K562 (cell line): ENCODE data around the gene ANKLE2. TPM values are rescaled to one million over a fixed set of nuclear protein-coding genes. Genes with fewer than 3 reads are reported as not detected.

Experiments used
- DPF2 ChIP-seq: fragments of 450-650 bp; IDR thresholded peaks from 2 replicates; pipeline ENCODE4 v1.6.1; 2016
- ERF ChIP-seq: fragments of 450-650 bp; formaldehyde crosslinking; IDR thresholded peaks from 2 replicates; pipeline ENCODE4 v1.4.0; 2020; ENCODE audit warnings: mild to moderate bottlenecking, mixed read lengths
- HDAC8 ChIP-seq: fragments of 450-650 bp; IDR thresholded peaks from 2 replicates; pipeline ENCODE4 v1.6.1; 2016; ENCODE audit warnings: mild to moderate bottlenecking, missing genetic modification characterization, moderate library complexity, missing compliant biosample characterization
- HNRNPK ChIP-seq: fragments of 200-400 bp; formaldehyde crosslinking; IDR thresholded peaks from one replicate; pipeline ENCODE4 v1.6.1; 2018; ENCODE audit warnings: mild to moderate bottlenecking, low read depth, low read length; ENCODE audit not compliant: poor library complexity, severe bottlenecking
- NCOA2 ChIP-seq, 2 experiments: fragments of 450-650 bp; IDR thresholded peaks; 2 replicates each; pipeline ENCODE4 v1.6.1; 2018; ENCODE audit warnings: mild to moderate bottlenecking in 2 of 2, moderate library complexity in 1 of 2; ENCODE audit not compliant: partially characterized antibody in 2 of 2
- NFXL1 ChIP-seq: fragments of 450-650 bp; formaldehyde crosslinking; IDR thresholded peaks from 2 replicates; pipeline ENCODE4 v1.4.0; 2021; ENCODE audit warnings: mild to moderate bottlenecking
- SIN3B ChIP-seq: fragments of 450-650 bp; IDR thresholded peaks from 2 replicates; pipeline ENCODE4 v1.6.1; 2017; ENCODE audit warnings: low read depth, mild to moderate bottlenecking, moderate library complexity
- SMARCE1 ChIP-seq: fragments of 450-650 bp; IDR thresholded peaks from 2 replicates; pipeline ENCODE4 v1.7.1; 2016; ENCODE audit warnings: mild to moderate bottlenecking
- ZBTB1 ChIP-seq: sonication (generic); formaldehyde crosslinking; IDR thresholded peaks from 2 replicates; pipeline ENCODE4 v1.8.1; 2023; ENCODE audit warnings: missing genetic modification reagents, low read depth, mild to moderate bottlenecking, borderline replicate concordance
- ZBTB7A ChIP-seq: IDR thresholded peaks from 2 replicates; pipeline ENCODE4 v1.6.1; 2011; ENCODE audit warnings: low read depth, mild to moderate bottlenecking, low read length, moderate library complexity, borderline replicate concordance; ENCODE audit not compliant: control insufficient read depth
- ZNF707 ChIP-seq: fragments of 250-450 bp; sonication (Bioruptor Pico); conservative IDR thresholded peaks from 2 replicates; pipeline ENCODE4 v1.8.0; 2022; ENCODE audit warnings: inconsistent platforms, mild to moderate bottlenecking, moderate library complexity
- polyA plus RNA-seq, 8 experiments: library from polyadenylated mRNA; depleted of rRNA in 4 of 8; stranded (reverse) in 5 of 8; unstranded in 3 of 8; fragments of >200 nt; fragmentation: Nextera tagmentation in 2 of 8; fragmentation: Illumina TruSeq in 1 of 8; extraction: Ambion mirVana in 2 of 8; extraction: Trizol in 1 of 8; gene quantifications; 2 replicates each; pipeline versions ENCODE4 v1.2.1 to v1.2.3, GENCODE V29; 2011 to 2014; ENCODE audit warnings: inconsistent platforms in 1 of 8, missing spikeins in 1 of 8
- total RNA-seq, 7 experiments: library from RNA; depleted of rRNA in 6 of 7; stranded (reverse); fragments of >200 nt in 6 of 7; fragmentation: Illumina TruSeq in 2 of 7; extraction: Trizol in 2 of 7; gene quantifications; 2 replicates each; pipeline versions ENCODE4 v1.2.1 to v1.2.3, GENCODE V29; 2011 to 2021; ENCODE audit warnings: low replicate concordance in 1 of 7
- TF ChIP-seq, protein P1 (sequence below): fragments of 450-650 bp; IDR thresholded peaks from 2 replicates; pipeline ENCODE4 v1.6.1; 2017; ENCODE audit warnings: antibody characterized with exemption
- TF ChIP-seq, protein P2 (sequence below): fragments of 250-450 bp; sonication (Bioruptor Pico); IDR thresholded peaks from 2 replicates; pipeline ENCODE4 v1.9.0; 2021; ENCODE audit warnings: mild to moderate bottlenecking, inconsistent platforms

The ANKLE2 gene
- total and polyA plus RNA-seq, 9 of the 15 experiments (the other 6 are each of a cell fraction or from before 2014, with no cell fraction given), result 3.2 to 57.7 (median 45.6) TPM

DNA sequence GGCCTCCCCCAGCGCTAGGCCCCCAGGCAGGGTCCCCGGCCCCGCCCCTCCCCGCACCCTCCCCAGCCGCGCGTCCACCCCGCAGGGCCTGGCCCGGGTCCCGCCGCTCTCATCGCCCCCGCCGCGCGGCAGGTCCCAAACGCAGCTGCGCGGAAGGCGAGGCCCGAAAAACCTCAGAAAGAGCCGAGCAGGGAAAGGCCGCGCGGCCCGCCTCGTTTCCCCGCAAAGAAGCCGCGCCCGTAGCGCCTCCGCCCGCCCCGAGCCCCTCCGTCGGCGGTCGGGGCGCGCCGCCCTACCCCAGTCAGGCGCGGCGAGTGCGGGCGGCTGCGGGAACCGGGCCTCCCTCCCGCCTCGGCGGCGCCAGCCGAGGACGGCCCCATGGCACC, 74.8 kb downstream of the ANKLE2 start (continued):
- TF ChIP-seq, protein P1, sequence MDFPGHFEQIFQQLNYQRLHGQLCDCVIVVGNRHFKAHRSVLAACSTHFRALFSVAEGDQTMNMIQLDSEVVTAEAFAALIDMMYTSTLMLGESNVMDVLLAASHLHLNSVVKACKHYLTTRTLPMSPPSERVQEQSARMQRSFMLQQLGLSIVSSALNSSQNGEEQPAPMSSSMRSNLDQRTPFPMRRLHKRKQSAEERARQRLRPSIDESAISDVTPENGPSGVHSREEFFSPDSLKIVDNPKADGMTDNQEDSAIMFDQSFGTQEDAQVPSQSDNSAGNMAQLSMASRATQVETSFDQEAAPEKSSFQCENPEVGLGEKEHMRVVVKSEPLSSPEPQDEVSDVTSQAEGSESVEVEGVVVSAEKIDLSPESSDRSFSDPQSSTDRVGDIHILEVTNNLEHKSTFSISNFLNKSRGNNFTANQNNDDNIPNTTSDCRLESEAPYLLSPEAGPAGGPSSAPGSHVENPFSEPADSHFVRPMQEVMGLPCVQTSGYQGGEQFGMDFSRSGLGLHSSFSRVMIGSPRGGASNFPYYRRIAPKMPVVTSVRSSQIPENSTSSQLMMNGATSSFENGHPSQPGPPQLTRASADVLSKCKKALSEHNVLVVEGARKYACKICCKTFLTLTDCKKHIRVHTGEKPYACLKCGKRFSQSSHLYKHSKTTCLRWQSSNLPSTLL, result no peak
- no peak for TF ChIP-seq DPF2
- TF ChIP-seq ERF (CRISPR knock-in tag), result no peak
- no peak for TF ChIP-seq HDAC8 (tag)
- TF ChIP-seq NFXL1, result no peak
- peak; percentile 40; the same call in 1 of the 2 replicates for TF ChIP-seq ZBTB7A
- peak; percentile 79 for TF ChIP-seq SIN3B
- TF ChIP-seq ZBTB1 (CRISPR knock-in tag), result peak; percentile 70; the same call in 1 of the 2 replicates
- no peak for TF ChIP-seq HNRNPK
- TF ChIP-seq SMARCE1, result no peak
- TF ChIP-seq, protein P2, sequence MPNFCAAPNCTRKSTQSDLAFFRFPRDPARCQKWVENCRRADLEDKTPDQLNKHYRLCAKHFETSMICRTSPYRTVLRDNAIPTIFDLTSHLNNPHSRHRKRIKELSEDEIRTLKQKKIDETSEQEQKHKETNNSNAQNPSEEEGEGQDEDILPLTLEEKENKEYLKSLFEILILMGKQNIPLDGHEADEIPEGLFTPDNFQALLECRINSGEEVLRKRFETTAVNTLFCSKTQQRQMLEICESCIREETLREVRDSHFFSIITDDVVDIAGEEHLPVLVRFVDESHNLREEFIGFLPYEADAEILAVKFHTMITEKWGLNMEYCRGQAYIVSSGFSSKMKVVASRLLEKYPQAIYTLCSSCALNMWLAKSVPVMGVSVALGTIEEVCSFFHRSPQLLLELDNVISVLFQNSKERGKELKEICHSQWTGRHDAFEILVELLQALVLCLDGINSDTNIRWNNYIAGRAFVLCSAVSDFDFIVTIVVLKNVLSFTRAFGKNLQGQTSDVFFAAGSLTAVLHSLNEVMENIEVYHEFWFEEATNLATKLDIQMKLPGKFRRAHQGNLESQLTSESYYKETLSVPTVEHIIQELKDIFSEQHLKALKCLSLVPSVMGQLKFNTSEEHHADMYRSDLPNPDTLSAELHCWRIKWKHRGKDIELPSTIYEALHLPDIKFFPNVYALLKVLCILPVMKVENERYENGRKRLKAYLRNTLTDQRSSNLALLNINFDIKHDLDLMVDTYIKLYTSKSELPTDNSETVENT (CRISPR knock-in tag), result no peak
- no peak for TF ChIP-seq NCOA2 (IDR thresholded peaks at IDR 0.05; ENCODE audit: partially characterized antibody in 2 of 2)
- TF ChIP-seq ZNF707, result no peak
